ENCODE results near the gene SV2C. TPM values are rescaled to one million over a fixed set of nuclear protein-coding genes. Genes with fewer than 3 reads are reported as not detected.

SV2C gene
- not detected in 2 replicates for total RNA-seq

GRCh38 chr5:76082772-76083554 lies at the start of gene SV2C:
Gene SV2C (plus strand): TSS chr5:76083383. CDS start chr5:76131751, 48,368 bp downstream.

GRCh38 chr5:76402886-76403765 lies 319.9 kb downstream of the SV2C start, which contains the start of gene IQGAP2:
Gene IQGAP2 (plus strand): TSS chr5:76403285. CDS start chr5:76403546, 261 bp downstream.

